ENCODE results near the gene HBEGF.
"Not testable (repeated sequence)": the region's sequence is repeated elsewhere in the genome, so short reads cannot be mapped to it uniquely, and the experiment has no call there.

HBEGF gene

GRCh38 chr5:140360681-140361479 is 14.5 kb upstream of the HBEGF start:
- no peak for DNase-seq

- DNase-seq: no peak
Measured at GRCh38 chr5:140360101-140360500, 13.7 kb upstream of the HBEGF start, which contains the start of gene SLC4A9. SLC4A9 (plus strand) TSS chr5:140360194; CDS start chr5:140360237, 43 bp downstream.

GRCh38 chr5:140358738-140359310 is 12.4 kb upstream of the HBEGF start:
- no peak for DNase-seq

GRCh38 chr5:140357726-140358093 is 11.3 kb upstream of the HBEGF start:
- peak; percentile 69 to 74 for DNase-seq

GRCh38 chr5:140356853-140357725 is 10.7 kb upstream of the HBEGF start:
- no peak for DNase-seq

GRCh38 chr5:140355546-140355945 is 9.1 kb upstream of the HBEGF start:
- DNase-seq: no peak

GRCh38 chr5:140351609-140352334 is 5.4 kb upstream of the HBEGF start:
- DNase-seq: peak; percentile 61 to 76

GRCh38 chr5:140349244-140349643 is 2.8 kb upstream of the HBEGF start:
- no peak for DNase-seq

GRCh38 chr5:140348104-140348503 is 1.7 kb upstream of the HBEGF start:
- no peak for DNase-seq

- no peak for DNase-seq
Measured at GRCh38 chr5:140347360-140347759, 957 bp upstream of the HBEGF start.

- DNase-seq: peak in 1 of 2 donors; percentile 18
Measured at GRCh38 chr5:140345919-140346347, 470 bp downstream of the HBEGF start.

- no peak for DNase-seq
Measured at GRCh38 chr5:140344683-140345423, 1.6 kb downstream of the HBEGF start.

- DNase-seq: not testable (repeated sequence)
Measured at GRCh38 chr5:140343849-140344248, 2.6 kb downstream of the HBEGF start.

GRCh38 chr5:140342896-140343295 is 3.5 kb downstream of the HBEGF start:
- no peak for DNase-seq

GRCh38 chr5:140342287-140342686 is 4.1 kb downstream of the HBEGF start:
- peak in 1 of 2 donors; percentile 18 for DNase-seq

GRCh38 chr5:140341591-140341990 is 4.8 kb downstream of the HBEGF start:
- no peak for DNase-seq

GRCh38 chr5:140340605-140341121 is 5.7 kb downstream of the HBEGF start:
- DNase-seq: no peak

- DNase-seq: no peak
Measured at GRCh38 chr5:140339636-140340035, 6.8 kb downstream of the HBEGF start.

GRCh38 chr5:140338908-140339307 is 7.5 kb downstream of the HBEGF start:
- no peak for DNase-seq

- DNase-seq: no peak
Measured at GRCh38 chr5:140338336-140338735, 8.1 kb downstream of the HBEGF start.

GRCh38 chr5:140337880-140338279 is 8.5 kb downstream of the HBEGF start:
- DNase-seq: no peak

- DNase-seq: no peak
Measured at GRCh38 chr5:140336388-140336787, 10.0 kb downstream of the HBEGF start.

Measured in stimulated activated CD4-positive, alpha-beta T cell treated with anti-CD3 and anti-CD28 coated beads, Interleukin-2, amount 100 ng/mL, for 48 hours (primary cell).